Effector memory CD8-positive, alpha-beta T cell (primary cell): ENCODE data around the gene CXCL6.

ENCODE experiments used
- ATAC-seq: fragments of 150-1000 bp; cut with Tn5 transposase; replicated peaks from 2 replicates; pipeline ENCODE4 v1.10.0; 2021; ENCODE audit warnings: mild to moderate bottlenecking, moderate library complexity
- DNase-seq, 3 experiments: peaks; one replicate each; pipeline ENCODE4 v3.0.0; 2021
- H3K27ac Mint-ChIP-seq, 2 donors: one replicate each; pipeline ENCODE4 v1.8.0; 2022; ENCODE audit warnings: mild to moderate bottlenecking in 2 of 2, mixed read lengths in 2 of 2, moderate library complexity in 2 of 2
- H3K27me3 Mint-ChIP-seq, 2 donors: one replicate each; pipeline ENCODE4 v1.8.0; 2022; ENCODE audit warnings: mixed read lengths in 2 of 2
- H3K36me3 Mint-ChIP-seq: one replicate; pipeline ENCODE4 v1.8.0; 2022; ENCODE audit warnings: mild to moderate bottlenecking, moderate library complexity, mixed read lengths; ENCODE audit not compliant: insufficient read depth
- H3K4me1 Mint-ChIP-seq, 2 donors: one replicate each; pipeline ENCODE4 v1.8.0; 2022; ENCODE audit warnings: low read depth in 2 of 2, mixed read lengths in 2 of 2
- H3K4me3 Mint-ChIP-seq, 2 donors: one replicate each; pipeline ENCODE4 v1.8.0; 2022; ENCODE audit warnings: mild to moderate bottlenecking in 2 of 2, mixed read lengths in 2 of 2, moderate library complexity in 2 of 2
- H3K9me3 Mint-ChIP-seq, 2 donors: one replicate each; pipeline ENCODE4 v1.8.0; 2022; ENCODE audit warnings: mixed read lengths in 2 of 2

The CXCL6 gene

DNA sequence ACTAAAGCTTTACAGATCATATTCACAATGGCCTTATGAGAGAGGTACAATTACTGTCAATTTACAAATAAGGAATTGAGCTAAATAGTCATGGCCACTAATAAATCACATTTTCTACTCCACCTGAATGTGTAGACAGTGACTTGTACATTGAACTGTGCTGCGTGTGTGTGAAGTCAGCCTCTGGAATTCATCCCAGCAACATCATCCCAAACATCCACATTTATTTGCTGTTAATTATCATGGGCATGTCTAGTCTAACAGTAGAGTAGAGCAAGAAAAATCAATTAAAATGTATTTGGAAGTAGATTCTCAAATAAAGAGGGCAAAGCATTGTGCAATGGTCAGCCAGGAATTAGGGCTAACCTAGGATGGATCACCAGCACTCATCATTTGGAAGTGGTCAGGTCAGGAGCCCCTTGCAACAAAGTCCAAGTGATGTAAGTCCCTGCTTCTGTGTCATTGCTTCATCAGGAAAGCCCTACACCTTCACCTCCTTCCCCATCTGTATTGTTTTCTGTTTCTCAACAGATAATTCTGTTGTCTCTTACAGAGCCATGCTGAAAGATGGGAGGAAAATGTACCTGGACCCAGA, 11.8 kb downstream of the CXCL6 start:
- Mint-ChIP-seq H3K27me3 (no peaks in the 10 kb centered on the region), H3K36me3 (peaks cover 3% of the 10 kb centered on the region), H3K4me3 (no peak overlapping the region), H3K9me3 (peaks cover 0 to 5% of the 10 kb centered on the region in 2 donors), H3K4me1 (no peaks in the 10 kb centered on the region), H3K27ac (no peak overlapping the region)
- DNase-seq, result no peak
- ATAC-seq, result no peak

GRCh38 chr4:73850261-73850970, 13.9 kb downstream of the CXCL6 start:
- H3K36me3 Mint-ChIP-seq, result peaks cover 3% of the 10 kb centered on the region
- H3K27me3 Mint-ChIP-seq, result peaks cover 0 to 6% of the 10 kb centered on the region in 2 donors
- no peak overlapping the region for H3K4me3 Mint-ChIP-seq
- ATAC-seq, result no peak
- H3K4me1 Mint-ChIP-seq, result no peaks in the 10 kb centered on the region
- H3K9me3 Mint-ChIP-seq, result peaks cover 0 to 2% of the 10 kb centered on the region in 2 donors
- H3K27ac Mint-ChIP-seq, result no peak overlapping the region
- DNase-seq, result no peak

DNA sequence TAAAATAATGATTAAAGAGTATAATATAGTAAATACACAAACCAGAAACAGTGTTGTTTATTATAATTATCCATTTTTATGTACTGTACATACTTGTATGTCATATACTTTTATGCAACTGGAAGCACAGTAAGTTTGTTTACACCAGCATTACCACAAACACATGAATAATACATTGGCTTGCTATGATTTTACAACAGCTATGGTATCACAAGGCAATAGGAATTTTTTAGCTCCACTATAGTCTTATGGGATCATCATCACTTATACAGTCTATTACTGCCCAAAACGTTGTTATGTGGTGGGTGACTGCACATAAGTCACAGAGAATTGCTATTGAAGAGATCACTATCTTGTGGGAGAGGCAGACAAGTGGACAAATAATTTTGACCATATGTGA, 14.8 kb downstream of the CXCL6 start:
- Mint-ChIP-seq H3K27ac (no peak overlapping the region), H3K27me3 (peaks cover 0 to 6% of the 10 kb centered on the region in 2 donors), H3K4me1 (no peaks in the 10 kb centered on the region), H3K9me3 (peaks cover 0 to 2% of the 10 kb centered on the region in 2 donors), H3K4me3 (no peak overlapping the region), H3K36me3 (peaks cover 3% of the 10 kb centered on the region)
- no peak for ATAC-seq
- DNase-seq, result no peak

GRCh38 chr4:73852771-73853170, 16.3 kb downstream of the CXCL6 start:
- no peak for DNase-seq
- no peak overlapping the region for H3K4me3 Mint-ChIP-seq
- no peaks in the 10 kb centered on the region for H3K9me3 Mint-ChIP-seq
- H3K4me1 Mint-ChIP-seq, result no peaks in the 10 kb centered on the region
- H3K27me3 Mint-ChIP-seq, result peaks cover 0 to 6% of the 10 kb centered on the region in 2 donors
- no peak overlapping the region for H3K27ac Mint-ChIP-seq
- H3K36me3 Mint-ChIP-seq, result peaks cover 3% of the 10 kb centered on the region
- no peak for ATAC-seq

GRCh38 chr4:73853246-73853704, 16.8 kb downstream of the CXCL6 start, which contains the start of gene PF4V1:
Gene PF4V1 (plus strand): TSS chr4:73853296. CDS start chr4:73853363, 67 bp downstream.
- Mint-ChIP-seq H3K9me3 (no peaks in the 10 kb centered on the region), H3K27me3 (peaks cover 0 to 6% of the 10 kb centered on the region in 2 donors), H3K4me3 (no peak within 1 kb of the TSS), H3K36me3 (peaks cover 3% of the 10 kb centered on the region), H3K4me1 (no peaks in the 10 kb centered on the region), H3K27ac (no peak within 1 kb of the TSS)
- DNase-seq (no peak), ATAC-seq (no peak)

DNA sequence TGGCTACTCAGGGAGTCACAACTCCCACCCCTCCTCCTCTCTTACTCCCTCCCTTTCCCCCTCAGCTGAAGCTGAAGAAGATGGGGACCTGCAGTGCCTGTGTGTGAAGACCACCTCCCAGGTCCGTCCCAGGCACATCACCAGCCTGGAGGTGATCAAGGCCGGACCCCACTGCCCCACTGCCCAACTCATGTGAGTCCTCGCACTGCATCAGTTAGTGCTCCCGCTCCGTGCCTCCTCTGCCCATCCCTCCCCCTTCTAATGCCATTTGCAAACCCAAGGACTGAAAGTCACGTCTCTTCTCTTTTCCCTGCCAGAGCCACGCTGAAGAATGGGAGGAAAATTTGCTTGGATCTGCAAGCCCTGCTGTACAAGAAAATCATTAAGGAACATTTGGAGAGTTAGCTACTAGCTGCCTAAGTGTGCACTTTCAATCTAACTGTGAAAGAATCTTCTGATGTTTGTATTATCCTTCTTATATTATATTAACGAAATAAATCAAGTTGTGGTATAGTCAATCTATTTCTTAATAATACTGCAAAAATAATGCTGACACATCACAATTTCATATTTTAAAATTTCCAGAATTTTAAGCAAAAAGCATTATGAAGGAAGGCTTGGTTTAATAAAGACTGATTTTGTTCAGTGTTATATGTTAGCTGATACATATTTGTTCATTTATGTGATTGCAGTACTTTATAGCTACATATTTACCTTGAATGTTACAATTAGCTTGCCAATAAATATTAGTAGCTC, 17.4 kb downstream of the CXCL6 start:
- no peak for DNase-seq
- Mint-ChIP-seq H3K36me3 (peaks cover 3% of the 10 kb centered on the region), H3K9me3 (no peaks in the 10 kb centered on the region), H3K4me1 (no peaks in the 10 kb centered on the region), H3K4me3 (no peak overlapping the region), H3K27ac (no peak overlapping the region), H3K27me3 (peaks cover 0 to 6% of the 10 kb centered on the region in 2 donors)
- ATAC-seq, result no peak

DNA sequence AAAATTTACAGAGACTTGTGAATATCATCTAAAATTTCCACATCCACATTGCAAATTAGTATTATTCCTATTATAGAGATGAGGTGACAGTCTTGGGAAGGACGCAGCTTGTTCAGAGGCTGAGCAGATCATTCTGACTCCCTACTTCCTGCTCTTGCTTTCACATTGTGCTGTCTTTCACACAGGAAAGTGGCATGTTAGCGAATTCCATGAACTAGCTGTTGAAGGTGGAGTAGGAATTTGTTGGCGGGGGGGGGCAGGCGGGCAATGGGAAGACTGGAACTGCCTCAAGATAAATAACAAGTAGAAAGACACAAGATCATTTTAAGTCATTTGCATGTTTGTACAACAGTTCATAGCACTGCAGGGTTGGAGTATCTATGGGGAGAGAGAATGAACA, 18.9 kb downstream of the CXCL6 start:
- ATAC-seq (no peak), DNase-seq (no peak)
- no peak overlapping the region for H3K27ac Mint-ChIP-seq
- H3K27me3 Mint-ChIP-seq, result peaks cover 0 to 6% of the 10 kb centered on the region in 2 donors
- H3K4me3 Mint-ChIP-seq, result no peak overlapping the region
- H3K9me3 Mint-ChIP-seq, result no peaks in the 10 kb centered on the region
- peaks cover 3% of the 10 kb centered on the region for H3K36me3 Mint-ChIP-seq
- no peaks in the 10 kb centered on the region for H3K4me1 Mint-ChIP-seq

DNA sequence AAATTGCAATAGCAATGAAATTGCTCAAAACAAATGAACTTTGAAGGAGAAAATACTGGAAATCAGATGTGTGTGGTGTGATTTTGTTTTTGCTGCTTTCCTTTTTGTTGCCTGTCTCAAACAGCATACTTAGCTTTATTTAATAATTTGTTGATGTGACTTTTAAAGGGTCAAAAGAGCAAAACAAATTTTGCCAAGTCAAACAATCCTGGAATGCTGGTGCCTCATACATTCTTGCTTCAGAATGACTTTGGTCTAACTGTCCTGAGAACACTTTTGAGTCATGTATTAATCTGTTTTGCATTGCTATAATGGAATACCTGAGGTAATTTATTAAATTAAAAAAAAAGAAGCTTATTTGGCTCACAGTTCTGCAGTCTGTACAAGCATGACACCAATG, 20.0 kb downstream of the CXCL6 start:
- Mint-ChIP-seq H3K27ac (no peak overlapping the region), H3K27me3 (peaks cover 0 to 6% of the 10 kb centered on the region in 2 donors), H3K4me1 (no peaks in the 10 kb centered on the region), H3K9me3 (no peaks in the 10 kb centered on the region), H3K4me3 (no peak overlapping the region), H3K36me3 (peaks cover 3% of the 10 kb centered on the region)
- ATAC-seq (no peak), DNase-seq (no peak)

- ATAC-seq, result no peak
- Mint-ChIP-seq H3K27ac (no peak overlapping the region), H3K9me3 (peaks cover 0 to 3% of the 10 kb centered on the region in 2 donors), H3K4me1 (no peaks in the 10 kb centered on the region), H3K36me3 (no peaks in the 10 kb centered on the region), H3K4me3 (no peak overlapping the region), H3K27me3 (no peaks in the 10 kb centered on the region)
- DNase-seq, result no peak
These were observed 23.2 kb downstream of the CXCL6 start for GRCh38 chr4:73859614-73860088.

GRCh38 chr4:73860181-73860580, 23.7 kb downstream of the CXCL6 start:
- H3K27me3 Mint-ChIP-seq, result no peaks in the 10 kb centered on the region
- no peak overlapping the region for H3K4me3 Mint-ChIP-seq
- H3K36me3 Mint-ChIP-seq, result no peaks in the 10 kb centered on the region
- ATAC-seq (no peak), DNase-seq (no peak)
- peaks cover 0 to 3% of the 10 kb centered on the region in 2 donors for H3K9me3 Mint-ChIP-seq
- no peak overlapping the region for H3K27ac Mint-ChIP-seq
- no peaks in the 10 kb centered on the region for H3K4me1 Mint-ChIP-seq

DNA sequence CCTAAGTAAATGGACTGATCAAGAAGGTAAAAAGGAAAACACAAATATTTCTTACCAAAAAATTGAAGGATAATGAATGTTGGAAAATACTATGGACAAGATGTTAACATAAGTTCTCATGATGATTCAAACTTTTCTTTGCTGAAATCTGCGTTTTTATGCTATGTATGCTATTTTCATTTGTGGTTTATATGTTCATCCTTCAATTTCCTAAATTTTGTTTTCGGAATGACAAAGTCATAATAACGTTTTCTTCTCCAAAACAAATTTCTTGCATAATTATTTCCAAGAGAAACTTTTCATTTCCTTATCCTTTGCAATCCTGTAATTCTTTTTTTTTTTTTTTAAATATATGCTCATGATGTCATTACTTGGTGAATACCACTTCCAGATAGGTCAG, 24.4 kb downstream of the CXCL6 start:
- Mint-ChIP-seq H3K4me3 (no peak overlapping the region), H3K4me1 (no peaks in the 10 kb centered on the region), H3K9me3 (peaks cover 0 to 3% of the 10 kb centered on the region in 2 donors), H3K27me3 (no peaks in the 10 kb centered on the region), H3K27ac (no peak overlapping the region), H3K36me3 (no peaks in the 10 kb centered on the region)
- ATAC-seq, result no peak
- no peak for DNase-seq

- no peaks in the 10 kb centered on the region for H3K36me3 Mint-ChIP-seq
- peaks cover 0 to 3% of the 10 kb centered on the region in 2 donors for H3K9me3 Mint-ChIP-seq
- no peaks in the 10 kb centered on the region for H3K4me1 Mint-ChIP-seq
- DNase-seq, result no peak
- no peaks in the 10 kb centered on the region for H3K27me3 Mint-ChIP-seq
- no peak overlapping the region for H3K27ac Mint-ChIP-seq
- ATAC-seq, result no peak
- H3K4me3 Mint-ChIP-seq, result no peak overlapping the region
These were observed 25.8 kb downstream of the CXCL6 start for GRCh38 chr4:73862322-73862721.

- no peaks in the 10 kb centered on the region for H3K4me1 Mint-ChIP-seq
- H3K27me3 Mint-ChIP-seq, result peaks cover 11 to 15% of the 10 kb centered on the region in 2 donors
- no peak for ATAC-seq
- H3K9me3 Mint-ChIP-seq, result peaks cover 0 to 3% of the 10 kb centered on the region in 2 donors
- no peak for DNase-seq
- no peak overlapping the region for H3K4me3 Mint-ChIP-seq
- H3K36me3 Mint-ChIP-seq, result no peaks in the 10 kb centered on the region
- no peak overlapping the region for H3K27ac Mint-ChIP-seq
These were observed 27.9 kb downstream of the CXCL6 start for GRCh38 chr4:73864365-73864764.
